HAP-1 (cell line): Measurements from ENCODE around the gene ZNF618.
A peak's percentile ranks its signal among the peaks of the same experiment; 100 is the strongest.

Source experiments
- DNase-seq, 2 experiments: peaks; one replicate each; pipeline ENCODE4 v3.0.0-alpha.2; 2016 to 2020; ENCODE audit warnings: low spot score in 2 of 2
- H3K27me3 ChIP-seq: fragments of 250-450 bp; sonication (Bioruptor Pico); 2 replicates; pipeline ENCODE4 v1.5.1; 2020; ENCODE audit warnings: low read depth, mild to moderate bottlenecking, moderate library complexity
- H3K36me3 ChIP-seq: fragments of 250-450 bp; sonication (Bioruptor Pico); replicated peaks from 2 replicates; pipeline ENCODE4 v1.5.1; 2020; ENCODE audit warnings: mild to moderate bottlenecking
- H3K4me1 ChIP-seq: fragments of 250-450 bp; sonication (Bioruptor Pico); 2 replicates; pipeline ENCODE4 v1.5.1; 2020; ENCODE audit warnings: mild to moderate bottlenecking
- H3K4me3 ChIP-seq: fragments of 250-450 bp; sonication (Bioruptor Pico); 2 replicates; pipeline ENCODE4 v1.5.1; 2020; ENCODE audit warnings: mild to moderate bottlenecking, moderate library complexity
- H3K9me3 ChIP-seq: fragments of 250-450 bp; sonication (Bioruptor Pico); 2 replicates; pipeline ENCODE4 v1.5.1; 2020; ENCODE audit warnings: mild to moderate bottlenecking, moderate library complexity
- in situ Hi-C: fragments of 300-500 bp; cut with MboI; formaldehyde crosslinking; loops from 3 replicates; pipeline ENCODE4 v1.14.3; 2020; ENCODE audit warnings: low sequenced_read_pairs, inconsistent platforms, mixed read lengths

ZNF618 gene

GRCh38 chr9:113998114-113998513 lies 122.0 kb downstream of the ZNF618 start:
- Histone ChIP-seq H3K4me3 (no peak overlapping the region), H3K36me3 (peaks cover 11% of the 10 kb centered on the region), H3K9me3 (no peaks in the 10 kb centered on the region), H3K27me3 (no peaks in the 10 kb centered on the region), H3K4me1 (no peaks in the 10 kb centered on the region)
- in situ Hi-C loops, result no loop called here
- DNase-seq, result peak in 1 of 2 experiments; percentile 3

GRCh38 chr9:113998525-113999255 lies 122.6 kb downstream of the ZNF618 start:
- peak in 1 of 2 experiments; percentile 33 for DNase-seq
- no peaks in the 10 kb centered on the region for H3K27me3 ChIP-seq
- in situ Hi-C loops, result no loop called here

DNA sequence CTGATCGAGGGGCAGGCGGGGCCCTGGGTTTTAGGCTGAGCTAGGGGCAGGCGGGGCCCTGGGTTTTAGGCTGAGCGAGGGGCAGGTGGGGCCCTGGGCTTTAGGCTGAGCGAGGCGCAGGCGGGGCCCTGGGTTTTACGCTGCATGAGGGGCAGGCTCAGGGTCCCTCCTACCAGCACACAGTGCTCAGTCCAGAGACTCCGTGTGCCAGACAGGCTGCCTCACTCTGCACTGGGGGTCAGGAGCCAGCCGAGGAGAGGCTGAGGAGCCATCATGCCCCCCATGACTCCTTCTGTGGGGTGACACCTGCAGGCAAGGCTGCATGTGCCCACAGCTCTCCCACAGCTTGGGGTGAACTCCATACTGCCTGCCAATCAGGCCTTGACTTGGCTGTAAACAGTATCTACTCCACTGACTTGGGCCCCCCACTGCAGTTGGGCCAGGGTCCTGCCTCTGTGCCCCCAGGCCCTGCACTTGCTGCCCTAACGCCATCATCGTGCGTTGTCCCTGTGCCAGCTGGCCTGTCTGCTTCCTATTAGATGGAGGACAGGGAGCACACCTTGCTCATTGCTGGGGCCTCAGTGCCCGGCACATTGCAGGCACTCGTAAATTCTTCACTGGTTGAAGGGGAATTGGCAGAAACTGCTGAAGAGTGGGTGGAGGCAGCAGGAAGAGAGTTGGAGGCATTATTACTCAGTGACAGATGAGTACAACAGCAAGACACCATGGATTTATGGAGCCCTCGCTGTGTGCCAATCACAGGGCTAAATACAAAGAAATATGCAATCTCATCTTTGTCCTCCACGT lies 123.3 kb downstream of the ZNF618 start:
- in situ Hi-C loops, result no loop called here
- DNase-seq, result peak in 1 of 2 experiments; percentile 3
- no peak overlapping the region for H3K4me3 ChIP-seq
- H3K36me3 ChIP-seq, result peaks cover 19% of the 10 kb centered on the region
- no peaks in the 10 kb centered on the region for H3K27me3 ChIP-seq
- H3K9me3 ChIP-seq, result no peaks in the 10 kb centered on the region
- no peaks in the 10 kb centered on the region for H3K4me1 ChIP-seq

More at GRCh38 chr9:113998525-113999255, 122.6 kb downstream of the ZNF618 start:
- Histone ChIP-seq H3K4me3 (no peak overlapping the region), H3K4me1 (no peaks in the 10 kb centered on the region), H3K9me3 (no peaks in the 10 kb centered on the region), H3K36me3 (peaks cover 17% of the 10 kb centered on the region)

DNA sequence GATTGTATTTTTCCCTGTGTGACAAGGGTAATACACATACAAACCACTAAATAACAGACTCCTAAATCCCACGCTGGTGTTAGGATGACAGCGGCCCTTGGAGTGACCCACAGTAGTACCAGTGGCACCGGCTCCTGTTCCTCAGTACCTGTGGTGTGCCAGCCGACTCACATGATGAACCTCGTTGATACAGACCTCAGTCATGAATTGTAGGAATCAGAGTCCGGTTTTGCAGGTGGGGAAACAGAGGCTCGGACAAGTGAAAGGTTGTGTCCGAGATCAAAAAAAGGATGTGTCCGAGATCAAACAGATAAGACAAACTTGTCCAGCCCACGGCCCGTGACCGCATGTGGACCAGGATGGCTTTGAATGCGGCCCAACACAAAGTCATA lies 124.0 kb downstream of the ZNF618 start:
- no peaks in the 10 kb centered on the region for H3K9me3 ChIP-seq
- no peak overlapping the region for H3K4me3 ChIP-seq
- peak in 1 of 2 experiments; percentile 4 for DNase-seq
- H3K36me3 ChIP-seq, result peaks cover 25% of the 10 kb centered on the region
- in situ Hi-C loops, result no loop called here
- no peaks in the 10 kb centered on the region for H3K4me1 ChIP-seq
- H3K27me3 ChIP-seq, result no peaks in the 10 kb centered on the region

DNA sequence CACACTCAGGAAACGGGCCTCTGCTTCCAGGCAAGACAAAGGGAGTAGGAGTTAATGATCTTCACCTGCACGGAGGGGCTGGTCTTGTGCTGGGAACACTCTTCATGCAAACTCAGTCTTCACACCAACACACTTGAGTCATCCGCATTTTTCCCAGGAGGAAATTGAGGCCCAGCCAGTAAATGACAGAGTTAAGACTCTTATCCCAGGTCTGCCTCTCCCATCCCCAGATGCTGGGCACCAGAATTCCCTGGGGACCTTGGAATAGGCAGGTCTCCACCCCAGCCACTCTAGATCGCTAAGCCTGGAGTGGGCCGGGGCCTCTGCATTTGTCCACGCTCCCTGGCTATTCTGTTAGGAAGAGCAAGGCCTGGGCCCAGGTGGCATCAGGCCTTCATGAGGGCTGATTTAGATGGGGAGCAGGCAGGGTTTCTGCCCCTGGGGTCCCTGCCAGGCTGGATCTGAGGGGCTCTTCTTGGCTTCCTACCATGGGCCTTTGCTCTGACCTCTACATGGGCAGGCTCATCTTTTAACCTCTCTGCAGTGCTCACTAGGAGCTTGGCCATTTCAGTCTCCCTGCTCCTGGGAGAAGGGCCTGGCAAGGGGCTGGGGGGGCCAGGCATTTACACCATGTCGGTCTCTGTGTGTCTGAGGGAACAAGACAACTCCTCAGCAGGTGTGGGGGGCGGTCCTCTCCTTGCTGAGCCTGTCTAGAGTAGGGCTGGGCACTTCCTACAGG lies 124.7 kb downstream of the ZNF618 start:
- Histone ChIP-seq H3K4me1 (no peaks in the 10 kb centered on the region), H3K4me3 (no peak overlapping the region), H3K9me3 (no peaks in the 10 kb centered on the region), H3K27me3 (no peaks in the 10 kb centered on the region), H3K36me3 (peaks cover 26% of the 10 kb centered on the region)
- in situ Hi-C loops, result no loop called here
- DNase-seq, result peak in 1 of 2 experiments; percentile 7

DNA sequence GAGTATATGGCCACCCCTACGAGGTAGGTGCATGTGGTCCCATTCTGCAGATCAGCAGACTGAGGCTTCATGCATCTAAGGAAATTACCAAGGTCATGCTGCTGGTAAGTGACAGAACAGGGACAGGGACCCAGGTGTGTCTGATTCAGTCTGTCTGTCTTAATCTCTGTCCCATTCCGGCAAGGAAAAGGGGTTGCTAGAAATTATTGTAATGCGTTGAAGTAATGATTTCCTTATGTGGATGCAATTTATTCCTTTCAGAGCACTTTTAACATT lies 125.2 kb downstream of the ZNF618 start:
- no peak for DNase-seq
- Histone ChIP-seq H3K4me3 (no peak overlapping the region), H3K36me3 (peaks cover 28% of the 10 kb centered on the region), H3K9me3 (no peaks in the 10 kb centered on the region), H3K27me3 (no peaks in the 10 kb centered on the region), H3K4me1 (no peaks in the 10 kb centered on the region)
- in situ Hi-C loops, result no loop called here

GRCh38 chr9:114001794-114002261 lies 125.7 kb downstream of the ZNF618 start:
- Histone ChIP-seq H3K4me1 (no peaks in the 10 kb centered on the region), H3K27me3 (no peaks in the 10 kb centered on the region), H3K4me3 (no peak overlapping the region), H3K36me3 (peaks cover 33% of the 10 kb centered on the region), H3K9me3 (no peaks in the 10 kb centered on the region)
- peak in 1 of 2 experiments; percentile 4 for DNase-seq
- in situ Hi-C loops, result no loop called here

GRCh38 chr9:114002271-114002985 lies 126.3 kb downstream of the ZNF618 start:
- no peaks in the 10 kb centered on the region for H3K27me3 ChIP-seq
- H3K4me1 ChIP-seq, result no peaks in the 10 kb centered on the region
- in situ Hi-C loops, result no loop called here
- peak in 1 of 2 experiments; percentile 3 for DNase-seq
- H3K4me3 ChIP-seq, result no peak overlapping the region
- peaks cover 37% of the 10 kb centered on the region for H3K36me3 ChIP-seq
- H3K9me3 ChIP-seq, result no peaks in the 10 kb centered on the region

DNA sequence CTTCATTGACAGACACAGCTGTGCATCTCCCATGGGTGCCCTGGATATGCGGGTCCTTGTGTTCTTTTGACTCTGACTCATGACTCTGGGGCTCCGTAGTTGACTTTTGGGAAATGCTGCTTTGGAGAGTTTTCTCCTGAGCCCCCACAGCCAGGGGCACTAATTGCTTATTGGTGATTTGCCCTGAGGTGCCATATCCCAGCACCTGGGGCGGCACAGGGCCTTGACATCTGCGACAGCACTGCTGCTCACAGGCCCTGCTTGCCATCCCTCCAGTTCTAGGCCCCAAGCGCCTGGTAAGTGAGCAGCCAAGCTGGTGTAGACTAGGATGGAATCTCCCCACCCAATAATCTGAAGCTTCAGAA lies 126.9 kb downstream of the ZNF618 start:
- in situ Hi-C loops, result no loop called here
- H3K4me1 ChIP-seq, result no peaks in the 10 kb centered on the region
- no peaks in the 10 kb centered on the region for H3K9me3 ChIP-seq
- no peak overlapping the region for H3K4me3 ChIP-seq
- H3K27me3 ChIP-seq, result no peaks in the 10 kb centered on the region
- peak in 1 of 2 experiments; percentile 5 for DNase-seq
- peaks cover 41% of the 10 kb centered on the region for H3K36me3 ChIP-seq

DNA sequence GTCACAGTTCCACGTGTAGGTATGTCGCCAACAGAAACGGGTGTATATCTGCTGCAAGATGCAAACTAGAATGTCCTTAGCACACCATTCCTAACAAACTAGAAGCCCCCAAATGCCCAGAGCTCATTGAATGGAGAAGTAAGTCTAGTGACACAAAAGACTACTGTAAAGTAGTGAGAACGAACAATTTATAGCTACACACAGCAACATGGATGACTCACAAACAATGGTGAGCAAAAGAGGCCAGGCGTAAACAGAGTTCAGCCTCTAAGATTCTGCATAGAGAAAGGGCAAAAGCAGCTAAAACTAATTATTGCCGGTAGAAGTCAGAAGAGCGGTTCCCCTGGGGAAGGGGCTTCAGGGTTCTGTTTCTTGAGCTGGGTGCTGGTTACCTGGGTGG lies 127.2 kb downstream of the ZNF618 start:
- in situ Hi-C loops, result no loop called here
- H3K27me3 ChIP-seq, result no peaks in the 10 kb centered on the region
- H3K4me3 ChIP-seq, result no peak overlapping the region
- no peaks in the 10 kb centered on the region for H3K9me3 ChIP-seq
- DNase-seq, result peak in 1 of 2 experiments; percentile 1
- H3K36me3 ChIP-seq, result peaks cover 41% of the 10 kb centered on the region
- no peaks in the 10 kb centered on the region for H3K4me1 ChIP-seq

DNA sequence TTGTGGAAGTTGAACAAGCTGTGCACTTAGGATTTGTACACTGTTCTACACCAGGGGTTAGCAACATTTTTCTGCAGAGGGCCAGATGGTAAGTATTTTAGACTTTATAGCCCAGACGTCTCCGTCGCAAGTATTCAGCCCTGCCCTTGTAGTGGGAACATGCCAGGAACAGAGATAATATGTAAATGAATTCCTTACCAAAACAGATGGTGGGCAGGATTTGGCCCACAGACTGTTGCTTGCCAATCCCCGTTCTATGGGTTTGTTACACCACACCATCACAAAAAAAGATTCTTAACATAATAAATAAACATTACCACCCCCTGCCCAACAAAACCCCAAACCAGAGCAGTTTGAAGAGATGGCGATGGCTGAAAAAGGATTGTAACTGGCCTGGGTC lies 127.6 kb downstream of the ZNF618 start:
- no peaks in the 10 kb centered on the region for H3K4me1 ChIP-seq
- no peaks in the 10 kb centered on the region for H3K27me3 ChIP-seq
- DNase-seq, result peak in 1 of 2 experiments; percentile 1
- in situ Hi-C loops, result no loop called here
- H3K4me3 ChIP-seq, result no peak overlapping the region
- H3K9me3 ChIP-seq, result no peaks in the 10 kb centered on the region
- peaks cover 41% of the 10 kb centered on the region for H3K36me3 ChIP-seq

GRCh38 chr9:114004221-114004716 lies 128.2 kb downstream of the ZNF618 start:
- no peak overlapping the region for H3K4me3 ChIP-seq
- peak in 1 of 2 experiments; percentile 1 for DNase-seq
- no peaks in the 10 kb centered on the region for H3K9me3 ChIP-seq
- in situ Hi-C loops, result no loop called here
- no peaks in the 10 kb centered on the region for H3K4me1 ChIP-seq
- no peaks in the 10 kb centered on the region for H3K27me3 ChIP-seq
- H3K36me3 ChIP-seq, result peaks cover 41% of the 10 kb centered on the region
